Calu3 (cell line): ENCODE results near the gene KRTAP9-6. TPM values are rescaled to one million over a fixed set of nuclear protein-coding genes. Genes with fewer than 3 reads are reported as not detected.
"Not testable (repeated sequence)": the region's sequence is repeated elsewhere in the genome, so short reads cannot be mapped to it uniquely, and the experiment has no call there.

Experiments used
- BruUV-seq: library from RNA; stranded (reverse); fragments of 400-500 nt; replicated peaks from 2 replicates; lab custom pipeline; 2021; lab: Mats Ljungman, UMichigan
- CTCF ChIA-PET: fragments of 300-600 bp; sonication (Branson Sonifier 250); formaldehyde crosslinking; loops from one replicate; lab custom pipeline; 2022; ENCODE audit warnings: antibody characterized with exemption; lab: Charles Lee
- DNase-seq: peaks from one replicate; pipeline ENCODE4 v3.0.0; 2022
- H3K27ac Mint-ChIP-seq: one replicate; pipeline ENCODE4 v1.8.0; 2022; ENCODE audit warnings: mixed read lengths; ENCODE audit not compliant: unreplicated experiment
- H3K27me3 Mint-ChIP-seq: one replicate; pipeline ENCODE4 v1.8.0; 2022; ENCODE audit warnings: mixed read lengths; ENCODE audit not compliant: unreplicated experiment
- H3K36me3 Mint-ChIP-seq: one replicate; pipeline ENCODE4 v1.8.0; 2022; ENCODE audit warnings: mild to moderate bottlenecking, moderate library complexity, mixed read lengths; ENCODE audit not compliant: insufficient read depth, unreplicated experiment
- H3K4me1 Mint-ChIP-seq: one replicate; pipeline ENCODE4 v1.8.0; 2022; ENCODE audit warnings: mild to moderate bottlenecking, low read depth, mixed read lengths; ENCODE audit not compliant: unreplicated experiment
- H3K4me3 Mint-ChIP-seq: one replicate; pipeline ENCODE4 v1.8.0; 2022; ENCODE audit warnings: mild to moderate bottlenecking, low read depth, moderate library complexity, mixed read lengths; ENCODE audit not compliant: unreplicated experiment
- H3K9me3 Mint-ChIP-seq: one replicate; pipeline ENCODE4 v1.8.0; 2022; ENCODE audit warnings: low read depth, mixed read lengths; ENCODE audit not compliant: unreplicated experiment
- intact Hi-C: fragments of 100-400 bp; cut with micrococcal nuclease; formaldehyde crosslinking; loops from one replicate; pipeline ENCODE4 v1.10.0; 2022; ENCODE audit not compliant: unreplicated experiment
- total RNA-seq: library from RNA; stranded (reverse); gene quantifications from 2 replicates; pipeline ENCODE4 v1.2.3, GENCODE V29; 2022
- TF ChIP-seq, protein P1 (sequence below): fragments of 200-600 bp; IDR thresholded peaks from one replicate; pipeline ENCODE4 v1.8.0; 2022; ENCODE audit warnings: antibody characterized with exemption; ENCODE audit not compliant: unreplicated experiment

Gene KRTAP9-6
- total RNA-seq, 1 experiment from 2014 or later: not detected

DNA sequence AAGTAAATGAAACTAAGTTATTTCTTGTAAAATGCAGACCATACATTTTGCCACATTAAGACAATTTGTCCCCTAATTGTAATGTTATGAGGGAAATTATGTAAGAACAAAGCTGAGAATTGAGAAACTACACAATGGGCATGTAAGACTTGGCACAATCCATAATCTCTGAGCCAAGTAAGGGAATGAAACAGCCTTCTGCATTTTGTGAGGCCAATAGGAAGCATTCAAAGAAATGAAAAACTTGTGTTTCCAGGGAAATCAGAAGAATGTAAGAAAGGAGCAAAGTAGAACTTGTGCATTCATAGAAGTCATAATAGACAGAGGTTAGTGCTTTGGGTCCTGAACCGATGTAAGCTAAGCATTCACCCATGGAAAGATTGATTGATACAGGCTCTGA is 13.9 kb upstream of the KRTAP9-6 start:
- TF ChIP-seq, protein P1, sequence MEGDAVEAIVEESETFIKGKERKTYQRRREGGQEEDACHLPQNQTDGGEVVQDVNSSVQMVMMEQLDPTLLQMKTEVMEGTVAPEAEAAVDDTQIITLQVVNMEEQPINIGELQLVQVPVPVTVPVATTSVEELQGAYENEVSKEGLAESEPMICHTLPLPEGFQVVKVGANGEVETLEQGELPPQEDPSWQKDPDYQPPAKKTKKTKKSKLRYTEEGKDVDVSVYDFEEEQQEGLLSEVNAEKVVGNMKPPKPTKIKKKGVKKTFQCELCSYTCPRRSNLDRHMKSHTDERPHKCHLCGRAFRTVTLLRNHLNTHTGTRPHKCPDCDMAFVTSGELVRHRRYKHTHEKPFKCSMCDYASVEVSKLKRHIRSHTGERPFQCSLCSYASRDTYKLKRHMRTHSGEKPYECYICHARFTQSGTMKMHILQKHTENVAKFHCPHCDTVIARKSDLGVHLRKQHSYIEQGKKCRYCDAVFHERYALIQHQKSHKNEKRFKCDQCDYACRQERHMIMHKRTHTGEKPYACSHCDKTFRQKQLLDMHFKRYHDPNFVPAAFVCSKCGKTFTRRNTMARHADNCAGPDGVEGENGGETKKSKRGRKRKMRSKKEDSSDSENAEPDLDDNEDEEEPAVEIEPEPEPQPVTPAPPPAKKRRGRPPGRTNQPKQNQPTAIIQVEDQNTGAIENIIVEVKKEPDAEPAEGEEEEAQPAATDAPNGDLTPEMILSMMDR: no peak
- Mint-ChIP-seq H3K36me3 (no peaks in the 10 kb centered on the region), H3K9me3 (no peaks in the 10 kb centered on the region), H3K4me3 (no peak overlapping the region), H3K4me1 (peaks cover 8% of the 10 kb centered on the region), H3K27ac (no peak overlapping the region), H3K27me3 (peaks cover 15% of the 10 kb centered on the region)
- intact Hi-C loops: no loop called here
- BruUV-seq: no TSS peak
- no peak for DNase-seq
- CTCF ChIA-PET: no interaction called here

DNA sequence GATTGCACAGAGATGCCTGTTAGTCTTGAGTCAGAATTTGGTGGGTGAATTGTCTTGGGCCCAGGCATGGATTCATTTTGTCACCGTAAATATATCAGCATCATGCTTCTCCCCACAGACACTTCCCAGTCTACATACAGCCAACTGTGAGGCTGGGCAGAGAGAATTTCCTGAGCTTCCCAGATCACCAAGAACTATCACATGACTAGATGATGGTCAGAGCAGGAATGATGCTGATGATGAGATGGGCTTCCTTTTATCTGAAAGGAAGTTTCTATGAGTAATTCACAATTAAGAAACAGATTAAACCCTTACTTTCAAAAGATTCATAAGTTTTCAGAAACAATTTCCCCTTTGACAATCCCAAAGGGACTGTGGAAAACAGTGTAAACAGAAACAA is 10.3 kb upstream of the KRTAP9-6 start:
- no peak for DNase-seq
- CTCF ChIA-PET: no interaction called here
- H3K9me3 Mint-ChIP-seq: no peaks in the 10 kb centered on the region
- H3K27me3 Mint-ChIP-seq: peaks cover 22% of the 10 kb centered on the region
- H3K4me3 Mint-ChIP-seq: no peak overlapping the region
- H3K4me1 Mint-ChIP-seq: no peaks in the 10 kb centered on the region
- BruUV-seq: no TSS peak
- H3K27ac Mint-ChIP-seq: no peak overlapping the region
- TF ChIP-seq, protein P1: no peak
- intact Hi-C loops: no loop called here
- H3K36me3 Mint-ChIP-seq: no peaks in the 10 kb centered on the region

DNA sequence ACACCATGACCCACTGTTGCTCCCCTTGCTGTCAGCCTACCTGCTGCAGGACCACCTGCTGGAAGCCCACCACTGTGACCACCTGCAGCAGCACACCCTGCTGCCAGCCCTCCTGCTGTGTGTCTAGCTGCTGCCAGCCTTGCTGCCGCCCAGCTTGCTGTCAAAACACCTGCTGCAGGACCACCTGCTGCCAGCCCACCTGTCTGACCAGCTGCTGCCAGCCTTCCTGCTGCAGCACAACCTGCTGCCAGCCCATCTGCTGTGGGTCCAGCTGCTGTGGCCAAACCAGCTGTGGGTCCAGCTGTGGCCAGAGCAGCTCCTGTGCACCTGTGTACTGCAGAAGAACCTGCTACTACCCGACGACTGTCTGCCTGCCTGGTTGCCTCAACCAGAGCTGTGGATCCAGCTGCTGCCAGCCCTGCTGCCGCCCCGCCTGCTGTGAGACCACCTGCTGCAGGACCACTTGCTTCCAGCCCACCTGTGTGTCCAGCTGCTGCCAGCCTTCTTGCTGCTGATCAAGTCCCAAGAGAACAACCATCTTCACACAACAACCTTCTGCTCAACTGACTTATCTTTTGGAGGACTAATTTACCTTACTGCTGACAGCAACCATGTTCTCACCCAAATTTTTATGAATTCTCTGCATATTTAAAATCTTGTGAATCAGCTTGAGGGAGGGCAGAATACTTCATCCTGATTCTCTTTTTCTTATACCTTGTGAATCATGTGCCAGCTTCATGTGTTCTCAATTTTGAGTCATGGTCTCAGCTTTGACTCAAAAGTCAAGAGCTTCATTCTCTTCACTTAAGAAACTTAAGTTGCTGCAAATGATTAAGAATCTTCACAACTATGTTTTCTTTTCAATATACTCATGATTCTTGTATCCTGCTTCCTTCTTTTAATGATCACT is 9.5 kb upstream of the KRTAP9-6 start, which contains the start of gene KRTAP9-9:
Gene KRTAP9-9 (plus strand): TSS at position 4 of the 910 bp plus-strand sequence.
- BruUV-seq, CTCF ChIA-PET, H3K9me3 Mint-ChIP-seq, H3K4me3 Mint-ChIP-seq, intact Hi-C loops, DNase-seq, H3K4me1 Mint-ChIP-seq, H3K36me3 Mint-ChIP-seq, H3K27ac Mint-ChIP-seq: not testable (repeated sequence)
- H3K27me3 Mint-ChIP-seq: peaks cover 22% of the 10 kb centered on the region

DNA sequence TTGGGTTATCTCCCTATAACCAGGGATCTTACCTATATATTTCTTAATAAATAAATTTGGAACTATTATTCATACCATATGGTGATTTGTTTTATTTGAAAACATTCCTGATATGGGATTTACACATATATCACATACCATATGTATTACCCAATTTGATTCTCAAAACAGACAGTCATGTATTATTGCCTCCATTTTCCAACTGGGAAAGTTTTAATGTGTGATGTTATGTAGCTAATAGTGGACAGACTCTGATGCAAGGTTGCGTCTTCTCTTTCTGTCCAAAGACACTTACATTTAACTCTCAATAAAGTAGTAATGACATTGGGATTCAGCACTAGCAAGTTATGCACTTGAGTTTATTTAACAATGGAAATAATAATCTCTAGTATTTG is 8.9 kb upstream of the KRTAP9-6 start:
- DNase-seq: no peak
- TF ChIP-seq, protein P1: no peak
- BruUV-seq: no TSS peak
- Mint-ChIP-seq H3K4me1 (no peaks in the 10 kb centered on the region), H3K27me3 (peaks cover 22% of the 10 kb centered on the region), H3K9me3 (no peaks in the 10 kb centered on the region), H3K36me3 (no peaks in the 10 kb centered on the region), H3K4me3 (no peak overlapping the region), H3K27ac (no peak overlapping the region)
- CTCF ChIA-PET: no interaction called here
- intact Hi-C loops: no loop called here

DNA sequence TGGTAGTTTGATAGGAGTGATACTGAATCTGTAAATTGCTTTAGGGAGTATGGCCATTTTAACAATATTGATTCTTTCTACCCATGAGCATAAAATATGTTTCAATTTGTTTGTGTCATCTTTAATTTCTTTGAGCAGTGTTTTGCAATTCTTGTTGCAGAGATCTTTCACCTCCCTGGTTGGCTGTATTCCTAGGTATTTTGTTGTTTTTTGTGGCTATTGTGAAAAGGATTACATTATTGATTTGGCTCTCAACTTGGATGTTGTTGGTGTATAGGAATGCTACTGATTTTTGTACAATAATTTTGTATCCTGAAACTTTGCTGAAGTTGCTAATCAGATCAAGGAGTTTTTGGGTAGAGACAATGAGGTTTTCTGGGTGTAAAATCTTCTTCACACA is 6.8 kb upstream of the KRTAP9-6 start:
- no peak for DNase-seq

More for the DNA sequence above, 6.8 kb upstream of the KRTAP9-6 start:
- CTCF ChIA-PET: interaction anchor here (1.0 kb wide), 1 partner anchor 13 kb away, joined by 3 read pairs; no protein-coding TSS in a partner anchor
- TF ChIP-seq, protein P1: no peak
- Mint-ChIP-seq H3K27ac (no peak overlapping the region), H3K36me3 (no peaks in the 10 kb centered on the region), H3K4me1 (no peaks in the 10 kb centered on the region), H3K9me3 (no peaks in the 10 kb centered on the region), H3K4me3 (no peak overlapping the region), H3K27me3 (peaks cover 15% of the 10 kb centered on the region)
- intact Hi-C loops: no loop called here
- BruUV-seq: no TSS peak
